ENCODE measurements around the gene DZIP3.
A peak's percentile ranks its signal among the peaks of the same experiment; 100 is the strongest.
"Not testable (repeated sequence)": the region's sequence is repeated elsewhere in the genome, so short reads cannot be mapped to it uniquely, and the experiment has no call there.

Gene DZIP3

DNA sequence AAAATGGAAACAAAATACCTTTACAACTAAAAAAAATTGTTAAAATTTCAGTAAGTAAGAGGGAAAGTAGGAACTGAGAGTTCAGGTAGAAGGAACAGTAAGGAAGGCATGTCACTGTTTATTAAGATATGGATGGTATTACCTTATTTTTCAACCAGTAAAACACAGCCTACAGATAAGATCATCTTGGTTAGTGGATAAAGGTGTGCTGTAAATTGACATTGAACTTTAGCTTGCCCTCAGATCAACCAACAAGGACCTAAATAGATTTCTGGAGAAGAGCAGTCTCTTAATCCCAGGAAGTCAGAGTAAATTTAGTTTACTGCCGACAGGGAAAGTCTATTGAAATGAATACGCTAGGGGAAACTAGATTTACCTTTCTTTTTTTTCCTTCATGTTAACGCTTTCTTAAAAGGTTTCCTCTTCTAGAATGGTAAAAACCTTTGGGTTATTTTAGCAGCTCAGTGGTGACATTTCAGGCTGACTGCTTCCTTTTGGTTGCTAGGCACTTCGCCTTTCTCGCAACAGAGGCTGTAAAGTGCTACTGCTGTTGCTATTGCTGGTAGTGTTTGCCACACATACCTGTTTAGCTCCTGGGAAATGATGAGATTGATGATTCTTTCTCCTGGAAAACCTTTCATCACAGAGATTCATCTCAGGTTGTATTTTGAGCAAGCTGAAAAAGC is 12.9 kb downstream of the DZIP3 start:
- DNase-seq: no peak

DNA sequence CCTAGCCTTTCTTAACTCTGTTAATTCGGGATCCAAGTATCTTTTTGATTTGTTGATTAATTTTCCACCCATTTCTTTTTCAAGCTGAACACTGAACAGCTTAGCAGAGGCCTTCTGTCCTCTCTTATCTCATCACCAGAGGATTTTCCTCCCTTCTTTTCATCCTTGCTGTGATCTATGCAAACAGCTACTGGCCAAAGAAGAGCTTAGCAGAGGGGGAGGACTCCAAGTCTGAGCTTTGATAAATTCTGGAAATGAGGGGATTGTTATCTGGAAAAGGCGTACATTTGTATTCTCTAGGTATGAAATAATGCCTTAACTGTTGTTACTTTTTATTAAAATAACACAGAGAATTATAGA is 13.4 kb downstream of the DZIP3 start:
- no peak for DNase-seq

DNA sequence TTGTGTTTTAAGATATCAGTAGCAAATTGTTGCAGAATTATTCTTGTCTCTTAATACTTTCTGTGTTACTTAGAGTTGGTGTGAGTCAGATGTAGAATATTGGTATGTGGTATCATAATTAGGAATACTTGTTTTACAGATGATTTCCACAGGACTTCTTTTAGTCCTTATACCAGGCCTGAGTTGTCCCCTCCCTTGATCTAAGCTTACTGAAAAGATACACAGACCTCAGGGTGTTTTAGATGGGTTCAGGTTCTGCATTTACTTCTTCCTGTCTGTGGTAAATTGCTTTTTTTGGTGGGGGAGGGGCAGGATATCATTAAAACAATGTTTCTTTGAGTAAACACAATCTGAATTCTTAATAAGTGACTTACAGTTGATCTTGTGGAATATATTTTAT is 14.2 kb downstream of the DZIP3 start:
- no peak for DNase-seq

DNA sequence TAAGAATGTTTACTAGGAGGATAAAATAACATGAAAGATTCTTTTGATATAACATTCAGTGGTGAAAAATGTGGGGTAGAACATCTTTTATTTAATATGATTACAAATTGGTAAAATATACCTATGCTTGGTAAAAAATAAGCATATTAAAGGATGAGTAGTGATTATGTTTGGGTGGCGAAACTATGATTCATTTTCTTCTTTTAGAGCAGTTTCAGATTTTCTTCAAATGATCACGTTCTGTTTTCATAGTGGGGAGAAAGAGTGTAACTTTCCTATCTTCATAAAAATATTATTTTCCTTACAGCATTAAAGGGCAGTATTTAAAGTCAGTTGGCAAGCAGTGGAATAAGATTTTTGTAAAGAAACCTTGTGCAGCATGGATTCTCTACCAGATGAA is 15.5 kb downstream of the DZIP3 start:
- no peak for DNase-seq

GRCh38 chr3:108605491-108605890 is 16.0 kb downstream of the DZIP3 start:
- DNase-seq: no peak

DNA sequence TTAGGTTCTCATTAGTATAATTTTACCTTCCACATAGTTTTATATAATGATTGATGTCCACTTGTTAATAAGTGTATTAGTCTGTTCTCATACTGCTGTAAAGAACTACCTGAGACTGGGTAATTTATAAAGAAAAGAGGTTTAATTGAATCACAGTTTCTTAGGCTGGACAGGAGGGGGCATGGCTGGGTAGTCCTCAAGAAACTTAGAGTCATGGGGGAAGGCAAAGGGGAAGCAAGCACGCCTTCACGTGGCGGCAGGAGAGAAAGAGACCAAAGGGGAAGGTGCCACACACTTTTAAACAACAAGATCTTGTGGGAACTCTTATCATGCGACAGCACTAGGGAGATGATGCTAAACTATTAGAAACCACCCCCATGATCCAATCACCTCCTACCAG is 19.2 kb downstream of the DZIP3 start:
- DNase-seq: no peak

DNA sequence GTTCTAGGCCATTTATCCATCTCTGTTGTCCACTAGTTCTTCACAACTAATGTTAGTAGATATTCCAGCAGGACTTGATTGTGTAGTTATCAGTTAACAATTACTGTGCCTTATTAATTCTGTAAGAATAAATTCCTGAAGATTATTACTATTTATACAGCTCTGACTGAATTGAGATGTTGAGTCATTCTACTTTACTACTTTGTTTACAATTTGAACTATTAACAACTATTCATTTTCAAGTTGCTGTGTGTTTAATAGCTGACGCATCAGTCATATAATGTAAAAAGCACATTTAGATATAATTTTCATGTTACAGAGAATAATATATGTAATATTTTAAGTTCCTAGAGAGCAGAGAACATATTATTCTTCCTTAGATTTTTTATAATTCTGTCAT is 21.1 kb downstream of the DZIP3 start:
- no peak for DNase-seq

DNA sequence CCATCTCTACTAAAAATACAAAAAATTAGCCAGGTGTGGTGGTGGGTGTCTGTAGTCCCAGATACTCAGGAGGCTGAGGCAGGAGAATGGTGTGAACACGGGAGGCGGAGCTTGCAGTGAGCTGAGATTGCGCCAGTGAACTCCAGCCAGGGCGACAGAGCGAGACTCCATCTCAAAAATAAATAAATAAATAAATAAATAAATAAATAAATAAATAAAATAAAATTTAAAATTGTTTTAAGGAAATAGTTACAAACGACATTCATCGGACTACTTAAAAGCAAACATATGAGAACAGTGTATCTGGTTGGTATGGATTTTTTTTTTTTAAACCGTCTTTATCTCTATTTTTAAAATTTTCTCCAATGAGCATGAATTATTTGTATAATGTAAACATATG is 26.6 kb downstream of the DZIP3 start:
- not testable (repeated sequence) for DNase-seq

DNA sequence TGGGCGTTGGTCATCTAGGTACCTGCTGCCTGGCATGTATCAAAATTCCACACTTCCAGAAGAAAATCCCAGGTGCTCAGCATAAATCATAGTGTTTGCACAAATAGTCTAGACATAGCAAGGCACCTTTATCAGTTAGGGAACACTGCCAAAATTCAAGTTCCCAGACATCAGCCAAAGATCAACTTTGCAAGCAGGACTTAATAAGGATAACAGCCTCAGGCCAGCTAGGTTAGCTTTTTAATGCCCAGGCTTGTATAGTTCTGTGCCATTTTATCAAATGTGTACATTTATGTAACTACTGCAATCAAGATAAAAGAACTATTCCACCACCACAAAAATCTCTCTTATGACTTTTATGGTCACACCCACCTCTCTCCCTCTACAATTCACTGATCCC is 30.7 kb downstream of the DZIP3 start:
- DNase-seq: no peak

- no peak for DNase-seq
These were observed 34.0 kb downstream of the DZIP3 start for GRCh38 chr3:108623504-108623903.

GRCh38 chr3:108629974-108630373 is 40.5 kb downstream of the DZIP3 start:
- no peak for DNase-seq

- no peak for DNase-seq
These were observed 53.0 kb downstream of the DZIP3 start for GRCh38 chr3:108642526-108642925.

DNA sequence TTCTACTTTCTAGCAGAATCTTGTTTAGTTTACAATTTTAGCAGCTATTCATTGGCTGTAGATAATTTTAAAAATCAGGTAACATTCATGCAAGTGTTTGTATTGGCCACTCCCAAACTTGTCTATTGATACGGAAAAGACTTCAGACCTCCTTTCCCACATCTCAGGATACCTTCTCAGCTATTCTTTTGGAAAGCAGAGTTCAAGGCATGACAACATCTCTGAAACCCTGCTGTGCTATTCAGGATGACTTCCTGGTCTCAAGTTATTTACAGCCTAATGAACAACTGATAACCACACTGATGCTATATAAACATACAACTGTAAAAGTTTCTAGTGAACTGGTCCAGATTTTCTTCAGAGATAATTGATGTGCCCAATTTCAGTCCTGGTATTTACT is 55.8 kb downstream of the DZIP3 start:
- DNase-seq: no peak

DNA sequence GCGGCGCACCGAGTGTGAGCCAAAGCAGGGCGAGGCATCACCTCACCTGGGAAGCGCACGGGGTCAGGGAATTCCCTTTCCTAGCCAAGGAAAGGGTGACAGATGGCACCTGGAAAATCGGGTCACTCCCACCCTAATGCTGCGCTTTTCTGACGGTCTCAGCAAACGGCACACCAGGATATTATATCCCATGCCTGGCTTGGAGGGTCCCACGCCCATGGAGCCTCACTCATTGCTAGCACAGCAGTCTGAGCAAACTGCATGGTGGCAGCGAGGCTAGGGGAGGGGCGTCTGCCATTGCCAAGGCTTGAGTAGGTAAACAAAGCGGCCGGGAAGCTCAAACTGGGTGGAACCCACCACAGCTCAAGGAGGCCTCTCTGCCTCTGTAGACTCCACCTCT is 66.1 kb downstream of the DZIP3 start:
- not testable (repeated sequence) for DNase-seq

- DNase-seq: no peak
These were observed 72.2 kb downstream of the DZIP3 start for GRCh38 chr3:108661699-108662098.

- DNase-seq: peak; percentile 84
These were observed 72.7 kb downstream of the DZIP3 start for GRCh38 chr3:108662142-108662738.

DNA sequence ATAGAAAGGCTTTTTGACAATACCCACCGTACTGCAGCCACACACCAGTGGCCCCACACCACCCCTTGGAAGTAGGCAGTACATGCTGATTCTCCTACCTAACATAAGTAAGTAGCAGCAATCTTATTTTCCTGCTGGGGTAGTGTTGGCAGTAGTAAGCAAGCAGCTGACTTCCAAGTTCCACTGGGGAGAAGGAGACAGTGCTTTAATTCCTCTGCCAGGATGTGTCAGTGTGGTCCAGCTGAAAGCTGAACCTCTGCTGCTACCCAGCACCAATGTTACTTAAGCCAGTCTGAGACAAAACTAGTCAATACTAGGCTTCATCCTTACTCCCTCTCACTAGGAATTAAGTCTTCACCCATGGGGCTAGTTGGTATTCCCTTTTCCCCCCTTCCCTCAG is 74.7 kb downstream of the DZIP3 start:
- no peak for DNase-seq

- DNase-seq: no peak
These were observed 77.8 kb downstream of the DZIP3 start for GRCh38 chr3:108667312-108667711.

GRCh38 chr3:108669208-108669607 is 79.7 kb downstream of the DZIP3 start:
- DNase-seq: no peak

GRCh38 chr3:108672701-108673100 is 83.2 kb downstream of the DZIP3 start:
- no peak for DNase-seq

DNA sequence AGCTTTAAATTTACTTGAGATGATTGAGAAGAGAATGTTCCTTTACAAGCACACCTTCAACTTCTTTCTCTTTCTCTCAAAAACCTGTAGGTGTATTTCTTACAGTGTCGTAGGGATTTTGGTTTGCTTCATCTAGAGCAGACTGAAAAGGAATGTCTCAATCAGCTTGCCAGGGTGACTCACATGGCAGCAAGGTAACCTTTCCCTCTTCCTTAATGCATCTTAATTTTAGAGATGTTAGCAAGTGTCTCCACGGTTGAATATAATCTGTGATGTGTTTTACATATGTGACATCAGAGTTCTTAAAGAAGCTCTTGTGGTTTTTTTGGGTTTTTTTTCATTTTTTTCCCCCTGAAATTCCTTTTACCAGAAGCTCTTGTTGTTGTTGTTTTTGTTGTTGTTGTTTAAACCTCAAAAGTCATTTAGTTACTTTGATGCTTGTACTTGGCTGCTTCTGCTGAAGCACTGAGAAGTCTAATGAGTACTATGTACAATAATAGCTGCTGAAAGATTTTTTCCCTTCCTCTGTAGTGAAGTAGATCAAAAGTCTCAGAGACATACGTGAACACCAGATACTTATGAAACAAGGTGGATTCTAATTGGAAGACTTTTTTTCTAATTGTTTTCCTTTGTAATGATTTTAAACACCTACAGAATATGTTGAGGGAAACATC is 84.6 kb downstream of the DZIP3 start:
- DNase-seq: no peak

DNA sequence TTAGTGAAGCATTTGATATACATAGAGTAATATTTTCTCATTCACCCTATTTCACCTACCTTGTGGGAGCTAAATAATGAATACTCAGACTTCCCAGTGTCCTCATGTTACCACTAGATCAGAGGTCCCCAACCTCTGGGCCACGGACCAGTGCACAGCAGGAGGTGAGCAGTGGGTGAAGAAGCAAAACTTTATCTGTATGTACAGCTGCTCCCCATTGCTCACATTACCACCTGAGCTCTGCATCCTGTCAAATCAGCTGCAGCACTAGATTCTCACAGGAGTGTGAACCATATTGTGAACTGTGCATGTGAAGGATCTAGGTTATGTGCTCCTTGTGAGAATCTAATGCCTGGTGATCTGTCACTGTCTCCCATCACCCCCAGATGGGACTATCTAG is 88.3 kb downstream of the DZIP3 start:
- peak; percentile 20 for DNase-seq

GRCh38 chr3:108692286-108692685 is 102.8 kb downstream of the DZIP3 start:
- DNase-seq: not testable (repeated sequence)

DNA sequence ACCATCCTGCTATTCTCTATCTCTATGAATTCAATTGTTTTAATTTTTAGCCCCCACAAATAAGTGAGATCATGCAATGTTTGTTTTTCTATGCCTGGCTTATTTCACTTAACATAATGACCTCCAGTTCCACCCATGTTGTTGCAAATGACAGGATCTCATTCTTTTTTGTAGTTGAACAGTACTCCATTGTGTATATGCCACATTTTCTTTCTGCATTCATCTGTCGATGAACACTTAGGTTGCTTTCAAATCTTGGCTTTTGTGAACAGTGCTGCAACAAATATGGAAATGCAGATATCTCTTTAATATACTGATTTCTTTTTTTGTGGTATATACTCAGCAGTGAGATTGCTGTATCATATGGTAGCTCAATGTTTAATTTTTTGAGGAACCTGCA is 108.9 kb downstream of the DZIP3 start:
- DNase-seq: no peak

- no peak for DNase-seq
These were observed 115.5 kb downstream of the DZIP3 start for GRCh38 chr3:108705045-108705444.
